ENCODE data around the gene SP110. TPM values are rescaled to one million over a fixed set of nuclear protein-coding genes. Genes with fewer than 3 reads are reported as not detected.
"Not testable (repeated sequence)": the region's sequence is repeated elsewhere in the genome, so short reads cannot be mapped to it uniquely, and the experiment has no call there.

SP110 gene
- total RNA-seq: 48.2 TPM

DNA sequence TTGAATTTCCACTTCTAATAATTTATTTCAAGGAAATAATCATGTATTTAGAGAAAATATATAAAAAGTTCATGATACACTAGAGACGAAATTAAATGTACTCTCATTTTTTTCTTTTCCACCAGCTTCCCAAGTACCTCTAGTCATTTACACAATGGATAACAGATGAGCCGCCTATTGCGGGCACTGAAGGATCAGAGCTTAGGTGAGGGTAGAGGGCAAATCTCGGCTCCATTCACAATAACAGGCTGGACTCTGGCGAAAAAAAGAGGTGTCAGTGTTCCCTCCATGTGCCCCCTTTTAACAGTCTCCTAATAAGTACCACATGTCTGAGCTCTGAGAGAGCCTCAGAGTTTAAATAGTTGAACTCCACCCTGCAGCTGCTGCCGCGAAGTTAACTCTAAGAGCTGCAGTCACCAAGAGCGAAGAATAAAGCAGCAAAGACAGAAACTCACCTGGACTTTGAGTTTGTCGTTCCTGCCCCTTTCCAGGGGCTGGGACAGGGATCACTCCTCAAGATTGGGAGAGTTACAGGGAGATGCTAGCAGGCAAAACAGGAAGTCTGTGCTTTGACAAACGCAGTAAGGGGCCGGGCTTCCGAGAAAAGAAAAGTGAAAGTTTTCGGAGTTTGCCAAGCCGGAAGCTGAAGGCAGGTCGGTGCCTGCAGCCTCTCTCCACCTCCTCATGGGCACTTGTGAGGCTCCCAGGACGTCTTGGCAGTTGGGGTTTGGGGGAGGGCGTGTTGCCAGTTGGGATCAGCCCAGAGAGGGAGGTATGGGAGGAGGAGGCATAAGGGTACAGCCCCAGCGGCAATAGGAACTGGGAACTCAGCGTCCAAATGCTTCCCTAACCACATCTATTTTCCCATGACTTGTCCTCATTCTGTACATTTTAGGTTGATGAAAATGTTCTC is at the start of gene SP110:
Gene SP110, minus strand, starts transcription at position 566 of the 913 bp plus-strand sequence. CDS start 3,057 bp downstream, outside the sequence.
- peak; percentile 53 to 92 (median 80) for DNase-seq (ENCODE audit: low read depth in 2 of 3, low spot score in 2 of 3)

DNA sequence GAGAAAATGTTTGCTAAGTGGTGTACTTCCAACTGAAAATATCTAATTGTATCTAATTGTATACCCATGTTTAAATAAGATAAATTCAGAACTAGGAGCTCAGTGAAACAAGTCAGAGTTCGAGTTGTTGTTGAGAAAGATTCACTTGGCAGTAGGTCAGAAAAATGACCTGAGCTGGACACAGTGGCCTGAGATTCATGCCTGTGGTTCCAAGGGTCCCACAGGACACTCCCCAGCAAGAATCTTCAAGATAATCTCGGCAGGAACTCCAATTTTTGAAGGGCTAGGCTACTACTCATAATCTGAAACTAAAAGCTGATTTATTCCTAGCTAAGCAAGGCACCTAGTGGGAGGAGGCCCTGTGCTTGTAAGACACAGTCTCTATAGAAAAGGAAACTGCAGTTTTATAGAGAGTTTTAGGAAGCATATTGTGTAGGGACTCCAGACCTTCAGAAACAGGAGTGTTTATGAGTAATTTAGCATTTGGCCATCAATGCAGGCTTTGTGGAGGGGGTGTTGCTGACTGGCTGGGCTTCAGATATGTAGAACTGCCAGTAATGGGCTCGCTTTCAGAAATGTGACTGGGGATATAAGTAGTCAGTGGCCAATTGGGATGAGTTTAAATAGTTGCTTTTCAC is 48.9 kb upstream of the SP110 start:
- no peak for DNase-seq (ENCODE audit: low read depth in 2 of 3, low spot score in 2 of 3)

DNA sequence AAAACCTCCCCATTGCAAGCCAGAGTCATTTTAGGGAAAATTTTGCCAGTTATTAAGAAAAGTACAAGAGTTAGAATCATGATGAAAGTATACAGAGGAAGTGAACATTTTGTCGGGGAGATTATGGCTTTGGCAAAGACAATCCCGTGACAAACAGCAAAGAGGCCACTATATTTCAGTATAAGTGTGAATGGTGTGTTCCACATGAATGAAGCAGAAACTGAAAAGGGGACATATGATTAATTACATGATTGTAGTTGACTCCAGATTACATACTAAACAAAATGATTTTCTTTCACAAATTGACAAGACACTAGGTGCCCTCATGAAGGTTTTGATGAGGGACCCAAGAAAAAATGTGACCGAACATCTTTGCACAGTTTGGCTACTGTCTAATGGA is 47.8 kb upstream of the SP110 start:
- DNase-seq (ENCODE audit: low read depth in 2 of 3, low spot score in 2 of 3): no peak

DNA sequence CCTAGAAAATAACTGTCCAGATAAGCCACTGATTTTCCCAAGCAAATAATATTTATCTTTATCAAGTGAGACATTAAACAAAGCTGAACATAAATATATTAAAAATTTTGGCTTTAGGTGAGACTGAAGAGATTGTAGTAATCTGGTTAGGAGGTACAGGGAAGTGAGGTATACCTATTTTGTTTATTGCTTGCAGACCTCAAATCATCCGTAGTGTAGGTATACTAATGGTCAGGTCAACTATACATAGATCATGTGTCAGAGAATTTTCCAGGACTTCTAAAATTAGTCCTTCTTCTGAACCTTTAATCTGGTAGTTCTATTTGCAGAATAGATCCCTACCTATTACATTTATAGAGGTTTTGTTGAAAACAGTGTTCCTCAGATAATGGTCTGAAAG is 47.3 kb upstream of the SP110 start:
- DNase-seq (ENCODE audit: low read depth in 2 of 3, low spot score in 2 of 3): no peak

DNA sequence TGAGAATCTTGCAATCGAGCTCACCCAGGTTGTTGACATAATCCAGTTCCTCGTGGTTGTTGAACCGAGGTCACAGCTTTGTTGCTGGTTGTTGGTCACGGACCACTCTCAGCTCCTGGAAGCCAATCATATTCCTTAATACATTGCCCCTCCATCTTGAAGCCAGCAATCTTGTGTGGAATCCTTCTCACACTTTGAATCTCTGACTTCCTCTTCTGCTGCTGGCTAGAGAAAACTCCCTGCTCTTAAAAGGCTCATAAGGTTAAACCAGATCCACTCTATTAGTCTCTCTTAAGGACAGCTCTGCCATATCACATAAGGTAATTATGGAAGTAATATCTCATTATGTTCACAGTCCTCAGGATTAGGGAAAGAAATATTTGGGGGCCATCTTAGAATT is 46.9 kb upstream of the SP110 start:
- DNase-seq (ENCODE audit: low read depth in 2 of 3, low spot score in 2 of 3): no peak

DNA sequence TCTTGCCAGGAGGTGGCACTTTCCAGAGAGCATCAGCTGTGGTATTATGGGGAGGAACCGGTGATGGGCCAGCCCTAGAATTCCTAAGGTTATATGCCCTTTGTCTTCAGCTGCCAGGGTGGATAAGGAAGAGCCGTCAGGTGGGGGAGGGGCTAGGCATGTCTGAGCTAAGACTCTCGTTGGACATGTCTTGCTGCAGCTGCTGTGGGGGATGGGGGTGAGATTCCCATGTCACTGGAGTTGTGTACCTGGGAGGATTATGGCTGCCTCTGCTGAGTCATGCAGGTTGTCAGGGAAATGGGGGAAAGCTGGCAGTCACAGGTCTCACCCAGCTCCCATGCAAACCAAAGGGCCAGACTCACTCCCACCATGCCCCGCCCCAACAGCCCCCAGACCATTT is 45.2 kb upstream of the SP110 start:
- not testable (repeated sequence) for DNase-seq (ENCODE audit: low read depth in 2 of 3, low spot score in 2 of 3)

DNA sequence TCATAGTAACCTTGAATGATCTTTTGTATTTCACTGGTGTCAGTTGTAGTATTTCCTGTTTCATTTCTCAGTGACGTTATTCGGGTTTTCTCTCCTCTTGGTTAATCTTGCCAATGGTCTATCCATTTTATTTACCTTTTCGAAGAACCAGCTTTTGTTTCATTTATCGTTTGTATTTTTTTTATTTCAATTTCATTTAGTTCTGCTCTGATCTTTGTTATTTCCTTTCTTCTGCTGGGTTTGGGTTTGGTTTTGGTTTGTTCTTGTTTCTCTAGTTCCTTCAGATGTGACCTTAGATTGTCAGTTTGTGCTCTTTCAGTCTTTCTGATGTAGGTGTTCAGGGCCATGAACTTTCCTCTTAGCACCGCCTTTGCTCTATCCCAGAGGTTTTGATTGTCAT is 42.5 kb upstream of the SP110 start:
- DNase-seq (ENCODE audit: low read depth in 2 of 3, low spot score in 2 of 3): no peak

DNA sequence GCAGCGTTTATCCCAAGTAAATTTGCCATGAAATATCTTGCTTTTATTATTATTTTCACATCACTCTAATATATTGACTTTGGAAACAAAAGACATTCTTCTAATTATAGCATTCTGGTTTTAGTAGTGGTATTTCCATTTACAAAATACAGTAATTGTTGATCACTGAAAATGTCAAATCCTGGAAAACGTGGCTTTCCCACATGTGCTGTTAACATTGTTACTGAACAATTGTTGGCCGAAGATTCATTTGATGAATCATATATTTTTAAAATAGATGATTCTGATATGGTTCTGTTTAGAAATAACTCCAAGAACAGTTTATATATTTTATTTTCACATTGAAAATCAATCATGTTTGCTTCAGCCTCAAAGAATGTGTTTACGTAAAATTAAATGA is 38.7 kb upstream of the SP110 start:
- DNase-seq (ENCODE audit: low read depth in 2 of 3, low spot score in 2 of 3): no peak

DNA sequence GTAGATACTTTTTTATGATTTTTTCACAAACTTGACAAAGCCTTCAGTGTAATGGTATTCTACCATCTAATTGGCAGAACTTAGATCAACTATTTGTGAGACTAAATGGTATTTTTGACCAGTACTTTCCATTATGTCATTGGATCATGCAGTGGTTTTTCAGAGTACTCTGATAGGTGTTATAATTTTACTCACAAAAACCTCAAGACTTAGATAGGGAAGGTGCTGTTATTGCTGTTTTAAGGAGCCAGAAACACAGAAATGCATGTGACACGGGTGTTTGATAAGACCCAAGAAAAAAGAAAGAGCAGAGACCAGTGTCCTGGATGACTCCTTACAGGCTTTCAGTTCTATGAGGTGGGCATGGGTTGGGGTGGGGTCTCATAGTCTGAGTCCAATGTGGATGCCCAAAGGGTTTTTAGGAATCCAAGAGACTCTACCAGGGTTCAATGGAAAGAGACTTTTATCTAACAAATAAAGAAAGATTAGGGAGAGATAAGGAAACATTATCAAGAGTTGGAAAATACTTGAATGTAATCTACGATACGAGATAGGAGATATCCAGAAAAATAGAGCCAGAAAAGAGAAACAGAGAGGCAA is 37.0 kb upstream of the SP110 start:
- no peak for DNase-seq (ENCODE audit: low read depth in 2 of 3, low spot score in 2 of 3)

DNA sequence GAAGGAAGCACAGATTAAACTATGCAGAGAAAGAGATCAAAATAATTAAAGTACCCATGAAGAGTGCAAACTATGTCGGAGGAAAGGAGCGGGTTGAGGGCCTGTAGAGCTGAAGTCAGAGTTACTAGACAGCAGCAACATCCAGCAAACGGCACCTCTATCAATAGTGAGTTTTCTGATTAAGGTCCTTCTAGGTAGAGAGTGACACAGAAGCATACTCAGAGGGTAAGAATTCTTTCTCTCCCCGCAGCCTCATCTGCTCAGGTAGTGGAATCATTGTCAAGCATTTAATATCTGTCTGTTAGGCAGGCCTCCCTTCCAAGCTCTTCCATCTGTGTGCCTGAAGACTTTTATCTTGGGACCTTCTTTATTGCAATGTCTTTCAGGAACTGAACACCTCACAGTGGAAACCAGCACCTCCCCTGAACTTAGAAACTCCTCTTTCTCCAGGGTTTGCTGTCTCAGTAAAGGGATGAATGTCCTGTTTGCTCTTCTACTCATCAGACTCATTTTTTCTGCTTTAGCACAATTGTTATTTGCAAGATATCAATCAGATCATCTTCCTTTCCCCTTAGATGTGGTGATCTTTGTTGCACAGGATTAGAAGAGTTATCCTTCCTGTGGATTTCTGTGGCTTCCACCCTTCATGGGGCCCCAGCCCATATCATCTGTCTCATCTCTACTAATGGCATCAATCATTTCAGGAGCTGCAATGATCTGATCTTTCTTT is 34.5 kb upstream of the SP110 start:
- DNase-seq (ENCODE audit: low read depth in 2 of 3, low spot score in 2 of 3): peak in 1 of 3 donors; percentile 11

DNA sequence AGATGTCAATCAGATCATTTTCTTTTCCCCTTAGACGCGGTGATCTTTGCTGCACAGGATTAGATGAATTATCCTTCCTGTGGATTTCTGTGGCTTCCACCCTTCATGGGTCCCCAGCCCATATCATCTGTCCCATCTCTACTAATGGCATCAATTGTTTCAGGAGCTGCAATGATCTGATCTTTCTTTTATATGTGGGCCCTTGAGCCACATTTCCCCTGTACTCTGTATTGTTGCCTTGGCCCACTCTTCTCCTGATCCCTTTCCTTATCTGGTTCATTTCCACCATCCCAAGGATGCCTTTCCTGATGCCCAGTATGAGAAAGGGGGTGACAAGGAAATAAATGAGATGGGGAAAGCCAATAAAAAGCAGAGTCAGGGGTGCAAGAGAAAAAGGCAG is 30.4 kb upstream of the SP110 start:
- no peak for DNase-seq (ENCODE audit: low read depth in 2 of 3, low spot score in 2 of 3)

DNA sequence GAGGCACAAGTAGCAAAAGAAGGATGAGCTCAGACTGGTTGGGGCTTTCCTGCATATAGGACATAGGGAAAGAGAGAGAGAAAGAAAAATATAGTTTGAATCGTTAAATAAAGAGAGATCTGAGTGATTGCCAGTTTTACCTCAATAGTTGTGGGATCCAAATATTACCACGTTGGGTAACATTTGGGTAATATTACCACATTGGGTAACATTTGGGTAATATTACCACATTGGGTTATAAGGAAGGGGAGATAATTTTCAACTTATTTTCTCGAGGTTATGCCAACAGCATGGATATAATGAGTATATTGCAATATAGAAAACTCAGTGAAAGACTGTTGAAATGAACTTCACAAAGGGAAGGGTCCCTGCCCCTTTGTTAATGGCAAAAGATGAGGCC is 26.4 kb upstream of the SP110 start:
- DNase-seq (ENCODE audit: low read depth in 2 of 3, low spot score in 2 of 3): no peak

DNA sequence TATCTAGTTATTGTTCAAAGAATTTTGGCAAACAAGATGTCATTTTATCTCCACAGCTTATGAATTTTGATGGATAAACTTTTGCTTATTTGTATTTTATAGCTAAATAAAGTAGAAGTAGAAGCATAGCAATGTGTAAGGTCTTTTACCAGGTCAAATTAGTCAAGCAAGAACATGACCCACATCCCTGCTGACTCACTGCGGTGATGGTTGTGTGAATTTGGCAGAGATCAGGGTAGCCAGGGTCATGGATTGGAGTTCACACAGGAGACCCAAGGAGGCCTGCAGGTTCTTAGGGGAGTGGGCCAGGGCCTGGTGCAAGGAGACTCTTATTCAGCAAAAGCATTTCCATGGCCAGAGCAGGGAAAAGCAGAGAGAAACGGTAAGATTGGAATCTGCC is 24.4 kb upstream of the SP110 start:
- no peak for DNase-seq (ENCODE audit: low read depth in 2 of 3, low spot score in 2 of 3)

DNA sequence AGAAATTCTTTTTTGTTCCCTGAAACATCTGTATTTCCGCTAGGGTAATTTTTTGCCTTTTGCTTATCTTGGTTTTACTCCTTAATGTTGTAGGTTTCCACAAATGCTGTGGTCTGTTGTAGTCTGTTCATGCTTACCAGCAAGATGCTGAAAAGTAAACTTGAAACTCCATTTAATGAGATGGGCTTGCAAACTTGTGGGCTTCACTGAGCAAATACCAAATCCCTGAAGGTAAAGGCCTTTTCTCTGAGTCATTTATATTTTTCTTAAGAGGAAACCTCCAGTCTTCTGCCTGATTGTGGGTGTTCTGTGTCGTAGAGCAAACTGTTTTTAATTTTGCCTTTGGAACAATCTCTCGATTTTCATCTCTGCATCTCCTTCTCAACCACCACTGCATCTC is 15.1 kb upstream of the SP110 start:
- DNase-seq (ENCODE audit: low read depth in 2 of 3, low spot score in 2 of 3): no peak

DNA sequence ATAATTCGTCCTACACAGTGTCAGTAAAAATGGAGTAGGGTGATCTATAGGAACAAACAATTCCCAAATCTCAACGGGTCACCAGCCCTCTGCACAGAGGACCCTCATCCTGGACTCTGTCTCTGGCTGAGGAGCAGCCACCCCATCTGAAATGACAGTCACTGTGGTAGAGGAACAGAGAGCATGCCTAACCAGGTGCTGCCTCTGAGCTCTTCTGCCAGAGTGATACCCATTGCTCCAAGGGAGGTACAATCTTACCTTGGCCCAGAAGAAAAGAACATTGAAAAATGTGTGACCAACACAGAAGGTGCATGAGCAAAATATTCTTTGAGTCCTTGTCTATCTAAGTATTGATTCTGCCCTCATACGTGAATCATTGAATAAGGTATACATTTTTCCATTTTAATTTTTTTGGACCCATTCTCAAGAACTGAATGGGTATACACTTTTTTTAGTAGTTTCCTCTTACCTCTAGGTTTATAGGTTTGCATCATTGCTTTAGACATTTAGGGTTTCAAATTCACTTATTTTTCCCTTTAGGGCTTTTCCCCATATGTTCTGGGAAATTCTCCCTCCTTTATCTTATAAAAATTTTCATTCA is 14.4 kb upstream of the SP110 start:
- DNase-seq (ENCODE audit: low read depth in 2 of 3, low spot score in 2 of 3): no peak

DNA sequence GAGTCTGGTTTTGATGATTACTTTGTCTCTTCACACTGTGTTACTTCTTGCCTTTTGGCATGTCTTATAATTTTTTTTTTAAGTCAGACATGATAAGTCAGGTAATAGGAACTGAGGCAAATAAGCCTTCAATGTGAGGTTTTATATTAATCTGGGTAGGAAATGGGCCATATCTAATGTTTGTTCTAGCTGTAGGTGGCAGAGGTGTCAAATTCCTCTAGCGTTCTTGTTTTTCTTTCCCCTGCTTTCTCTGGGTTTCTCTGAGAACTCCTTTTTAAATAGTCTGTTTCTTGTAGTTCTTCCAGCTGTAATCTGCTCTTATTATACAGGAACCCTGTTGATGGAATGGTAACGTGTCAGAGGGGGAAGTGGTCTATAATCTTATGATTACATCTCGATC is 11.5 kb upstream of the SP110 start:
- DNase-seq (ENCODE audit: low read depth in 2 of 3, low spot score in 2 of 3): no peak

DNA sequence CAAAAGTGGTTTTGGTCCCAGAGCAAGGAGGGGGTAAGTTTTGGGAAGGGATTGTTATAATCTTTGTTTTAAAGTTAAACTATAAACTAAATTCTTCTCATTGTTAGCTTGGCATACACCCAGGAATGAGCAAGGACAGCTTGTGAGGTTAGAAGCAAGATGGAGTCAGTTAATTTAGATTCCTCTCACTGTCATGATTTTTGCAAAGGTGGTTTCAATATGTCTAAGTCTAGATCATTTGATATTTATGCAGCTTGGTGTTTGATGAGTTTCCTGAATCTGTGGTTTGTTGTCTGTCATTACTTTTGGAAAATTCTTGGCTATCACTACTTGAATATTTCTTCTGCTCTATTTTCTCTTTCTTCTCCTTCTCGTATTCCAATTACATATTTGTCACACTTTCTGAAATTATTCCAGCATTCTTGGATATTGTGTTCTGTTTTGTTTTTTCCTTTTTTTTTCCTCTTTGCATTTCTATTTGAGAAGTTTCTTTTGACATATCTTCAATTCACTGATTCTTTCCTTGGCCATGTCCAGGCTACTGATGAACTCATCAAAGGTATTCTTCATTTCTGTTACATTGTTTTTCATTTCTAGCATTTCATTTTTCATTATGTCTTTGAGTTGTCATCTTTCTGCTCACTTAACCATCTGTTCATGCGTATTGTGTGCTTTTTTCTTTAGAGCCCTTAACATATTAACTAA is 10.9 kb upstream of the SP110 start:
- DNase-seq (ENCODE audit: low read depth in 2 of 3, low spot score in 2 of 3): no peak

DNA sequence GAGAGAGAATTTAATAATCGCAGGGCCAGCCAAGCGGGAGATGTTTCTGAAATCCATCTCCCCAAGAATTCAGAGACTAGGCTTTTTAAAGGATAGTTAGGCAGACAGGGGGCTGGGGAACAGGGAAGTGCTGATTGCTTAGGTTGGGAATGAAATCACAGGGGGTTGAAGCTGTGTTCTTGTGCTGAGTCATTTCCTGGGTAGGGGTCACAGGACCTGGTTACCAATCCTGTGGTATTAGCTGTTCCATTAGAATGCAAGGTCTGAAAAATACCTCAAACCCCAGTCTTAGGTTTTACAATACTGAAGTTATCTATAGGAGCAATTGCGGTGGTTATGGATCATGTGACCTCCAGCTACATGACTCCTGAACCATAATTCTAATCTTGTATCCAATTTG is 10.3 kb upstream of the SP110 start:
- no peak for DNase-seq (ENCODE audit: low read depth in 2 of 3, low spot score in 2 of 3)

DNA sequence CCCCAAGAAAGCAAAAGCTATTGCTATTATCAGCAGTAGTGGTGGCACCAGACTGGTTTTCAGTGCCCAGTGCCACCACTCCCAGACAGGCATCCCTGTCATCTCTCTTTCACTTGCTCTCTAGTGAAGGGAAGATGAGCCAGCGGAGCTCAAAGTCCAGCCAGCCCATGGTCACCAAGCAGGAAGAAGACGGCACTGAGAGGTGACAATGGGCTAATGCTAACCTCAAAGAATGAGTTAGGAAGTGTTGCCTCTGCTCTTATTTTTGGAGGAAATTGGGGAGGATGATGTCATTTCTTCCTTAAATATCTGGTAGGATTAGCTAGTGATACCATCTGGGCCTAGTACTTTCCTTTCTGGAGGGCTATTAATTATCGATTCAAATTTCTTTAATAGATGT is 7.4 kb upstream of the SP110 start:
- DNase-seq (ENCODE audit: low read depth in 2 of 3, low spot score in 2 of 3): no peak

DNA sequence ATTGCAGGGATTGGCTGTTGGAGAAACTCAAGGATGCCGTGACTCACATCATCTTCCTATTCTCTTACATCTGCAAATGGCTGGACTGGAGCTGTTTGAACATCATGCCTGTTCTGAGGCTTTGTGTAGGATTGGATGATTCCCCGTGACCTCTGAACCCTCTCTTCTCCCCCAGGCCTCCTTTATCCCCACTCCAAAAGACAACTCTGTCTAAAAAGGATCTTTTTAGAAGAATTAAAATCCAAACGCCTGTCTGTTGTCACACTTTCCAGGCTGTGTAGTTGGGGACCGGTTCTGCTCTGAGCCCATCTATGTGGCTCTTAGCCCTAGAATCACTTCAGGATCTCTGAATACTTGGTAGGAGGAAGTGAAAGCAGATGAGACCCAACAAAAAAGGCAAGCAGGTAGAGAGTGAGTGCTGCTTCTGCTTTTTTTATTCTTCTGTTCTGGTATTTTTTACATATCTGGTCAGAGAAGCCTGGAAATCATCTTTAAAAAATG is 6.3 kb upstream of the SP110 start:
- DNase-seq (ENCODE audit: low read depth in 2 of 3, low spot score in 2 of 3): peak in 1 of 3 donors; percentile 14
